Neuron (in vitro differentiated cells): ENCODE results near the gene CEP70.
"Not testable (repeated sequence)": the region's sequence is repeated elsewhere in the genome, so short reads cannot be mapped to it uniquely, and the experiment has no call there.

Experiments
- H2AFZ ChIP-seq: one replicate; pipeline ENCODE4 v1.6.1; 2013; ENCODE audit warnings: low read depth, mild to moderate bottlenecking, inconsistent platforms, low read length, moderate library complexity
- H3K27me3 ChIP-seq: one replicate; pipeline ENCODE4 v1.6.1; 2013; ENCODE audit warnings: low read length; ENCODE audit not compliant: insufficient read depth
- H3K36me3 ChIP-seq: one replicate; pipeline ENCODE4 v1.6.1; 2013; ENCODE audit warnings: low read length; ENCODE audit not compliant: insufficient read depth
- H3K4me1 ChIP-seq: one replicate; pipeline ENCODE4 v1.6.1; 2013; ENCODE audit warnings: low read length; ENCODE audit not compliant: insufficient read depth
- H3K4me3 ChIP-seq: 2 replicates; pipeline ENCODE4 v1.5.1; 2013; ENCODE audit warnings: mild to moderate bottlenecking, low read length, moderate library complexity
- H3K9me3 ChIP-seq: one replicate; pipeline ENCODE4 v1.6.1; 2013; ENCODE audit warnings: low read length

Gene CEP70

GRCh38 chr3:138492980-138493675 lies 100.9 kb downstream of the CEP70 start:
- Histone ChIP-seq H3K9me3 (no peaks in the 10 kb centered on the region), H3K36me3 (peaks cover 15% of the 10 kb centered on the region), H3K4me1 (no peaks in the 10 kb centered on the region), H3K4me3 (no peak overlapping the region), H3K27me3 (no peaks in the 10 kb centered on the region), H2AFZ (no peak overlapping the region)

GRCh38 chr3:138491971-138492370 lies 102.1 kb downstream of the CEP70 start:
- H3K27me3 ChIP-seq = no peaks in the 10 kb centered on the region
- H3K4me1 ChIP-seq = no peaks in the 10 kb centered on the region
- peaks cover 10% of the 10 kb centered on the region for H3K36me3 ChIP-seq
- H3K9me3 ChIP-seq = peaks cover 3% of the 10 kb centered on the region
- H3K4me3 ChIP-seq = no peak overlapping the region
- H2AFZ ChIP-seq = no peak overlapping the region

- not testable (repeated sequence) for H3K9me3 ChIP-seq, H3K4me1 ChIP-seq, H3K27me3 ChIP-seq, H3K36me3 ChIP-seq, H3K4me3 ChIP-seq, H2AFZ ChIP-seq
Measured at GRCh38 chr3:138486580-138486979, 107.5 kb downstream of the CEP70 start.

- H2AFZ ChIP-seq, H3K4me1 ChIP-seq, H3K9me3 ChIP-seq, H3K4me3 ChIP-seq, H3K27me3 ChIP-seq, H3K36me3 ChIP-seq: not testable (repeated sequence)
Measured at GRCh38 chr3:138484672-138485071, 109.4 kb downstream of the CEP70 start.

- H3K36me3 ChIP-seq = no peaks in the 10 kb centered on the region
Measured at GRCh38 chr3:138479438-138479863, 114.6 kb downstream of the CEP70 start.

GRCh38 chr3:138477801-138478200 lies 116.3 kb downstream of the CEP70 start:
- Histone ChIP-seq H3K36me3 (no peaks in the 10 kb centered on the region), H3K27me3 (no peaks in the 10 kb centered on the region), H3K4me1 (no peaks in the 10 kb centered on the region), H3K9me3 (no peaks in the 10 kb centered on the region), H3K4me3 (no peak overlapping the region), H2AFZ (no peak overlapping the region)

More at GRCh38 chr3:138479438-138479863, 114.6 kb downstream of the CEP70 start:
- no peaks in the 10 kb centered on the region for H3K4me1 ChIP-seq
- no peak overlapping the region for H3K4me3 ChIP-seq
- H3K9me3 ChIP-seq = no peaks in the 10 kb centered on the region
- H3K27me3 ChIP-seq = no peaks in the 10 kb centered on the region
- no peak overlapping the region for H2AFZ ChIP-seq

GRCh38 chr3:138477120-138477519 lies 116.9 kb downstream of the CEP70 start:
- no peaks in the 10 kb centered on the region for H3K27me3 ChIP-seq
- H3K9me3 ChIP-seq = no peaks in the 10 kb centered on the region

GRCh38 chr3:138476526-138476925 lies 117.5 kb downstream of the CEP70 start:
- Histone ChIP-seq H3K36me3 (no peaks in the 10 kb centered on the region), H3K4me1 (no peaks in the 10 kb centered on the region), H3K9me3 (no peaks in the 10 kb centered on the region), H3K27me3 (no peaks in the 10 kb centered on the region), H3K4me3 (no peak overlapping the region), H2AFZ (no peak overlapping the region)

More at GRCh38 chr3:138477120-138477519, 116.9 kb downstream of the CEP70 start:
- no peaks in the 10 kb centered on the region for H3K4me1 ChIP-seq
- H2AFZ ChIP-seq = no peak overlapping the region
- H3K36me3 ChIP-seq = no peaks in the 10 kb centered on the region
- no peak overlapping the region for H3K4me3 ChIP-seq

- Histone ChIP-seq H3K4me1 (no peaks in the 10 kb centered on the region), H3K36me3 (no peaks in the 10 kb centered on the region), H3K4me3 (no peak overlapping the region), H3K27me3 (peaks cover 2% of the 10 kb centered on the region), H2AFZ (no peak overlapping the region), H3K9me3 (no peaks in the 10 kb centered on the region)
Measured at GRCh38 chr3:138474163-138474562, 119.9 kb downstream of the CEP70 start.

- Histone ChIP-seq H3K36me3 (no peaks in the 10 kb centered on the region), H2AFZ (no peak overlapping the region), H3K4me1 (no peaks in the 10 kb centered on the region), H3K9me3 (no peaks in the 10 kb centered on the region), H3K4me3 (no peak overlapping the region), H3K27me3 (peaks cover 3% of the 10 kb centered on the region)
Measured at GRCh38 chr3:138473391-138473790, 120.7 kb downstream of the CEP70 start.

- Histone ChIP-seq H3K4me3 (no peak overlapping the region), H3K36me3 (no peaks in the 10 kb centered on the region), H3K9me3 (no peaks in the 10 kb centered on the region), H3K4me1 (no peaks in the 10 kb centered on the region), H2AFZ (no peak overlapping the region), H3K27me3 (peaks cover 4% of the 10 kb centered on the region)
Measured at GRCh38 chr3:138472141-138472825, 121.8 kb downstream of the CEP70 start.

GRCh38 chr3:138471481-138471880 lies 122.6 kb downstream of the CEP70 start:
- Histone ChIP-seq H3K4me1 (no peaks in the 10 kb centered on the region), H3K4me3 (no peak overlapping the region), H3K9me3 (no peaks in the 10 kb centered on the region), H3K36me3 (no peaks in the 10 kb centered on the region), H2AFZ (no peak overlapping the region), H3K27me3 (peaks cover 4% of the 10 kb centered on the region)

GRCh38 chr3:138470687-138471086 lies 123.4 kb downstream of the CEP70 start:
- Histone ChIP-seq H3K27me3 (peaks cover 4% of the 10 kb centered on the region), H3K4me3 (no peak overlapping the region), H3K36me3 (no peaks in the 10 kb centered on the region), H3K9me3 (no peaks in the 10 kb centered on the region), H3K4me1 (no peaks in the 10 kb centered on the region), H2AFZ (no peak overlapping the region)
